Neural cell (in vitro differentiated cells): ENCODE measurements around the gene ONECUT3. TPM values are rescaled to one million over a fixed set of nuclear protein-coding genes. Genes with fewer than 3 reads are reported as not detected.

Source experiments
- H2AFZ ChIP-seq: fragments of 200-600, 300-800 bp; sonication (generic), shearing (Covaris generic); 2 replicates; pipeline ENCODE4 v1.6.0; 2014; ENCODE audit warnings: low read depth, mild to moderate bottlenecking, antibody characterized with exemption, low read length, moderate library complexity
- H3F3A ChIP-seq: fragments of 200-600 bp; shearing (Covaris generic); 2 replicates; pipeline ENCODE4 v1.6.1; 2016; ENCODE audit warnings: mild to moderate bottlenecking, moderate library complexity, mixed read lengths, antibody characterized with exemption, low read length; ENCODE audit not compliant: insufficient read depth, poor library complexity, severe bottlenecking
- H3K27ac ChIP-seq: fragments of 200-600, 300-800 bp; sonication (generic), shearing (Covaris generic); 2 replicates; pipeline ENCODE4 v1.5.1; 2014; ENCODE audit warnings: mild to moderate bottlenecking, low read length, moderate library complexity
- H3K27me3 ChIP-seq: fragments of 300-800, 200-600 bp; sonication (generic), shearing (Covaris generic); 2 replicates; pipeline ENCODE4 v1.6.0; 2014; ENCODE audit warnings: mild to moderate bottlenecking, low read depth, low read length, moderate library complexity; ENCODE audit not compliant: insufficient read depth
- H3K36me3 ChIP-seq: fragments of 300-800, 200-600 bp; sonication (generic), shearing (Covaris generic); 2 replicates; pipeline ENCODE4 v1.5.1; 2014; ENCODE audit warnings: mild to moderate bottlenecking, antibody characterized with exemption, low read length, moderate library complexity; ENCODE audit not compliant: insufficient read depth
- H3K4me2 ChIP-seq: fragments of 300-800, 200-600 bp; sonication (generic), shearing (Covaris generic); 2 replicates; pipeline ENCODE4 v1.6.0; 2014; ENCODE audit warnings: mild to moderate bottlenecking, low read length
- H3K4me3 ChIP-seq: fragments of 300-800, 200-600 bp; sonication (generic), shearing (Covaris generic); 2 replicates; pipeline ENCODE4 v1.5.1; 2014; ENCODE audit warnings: mild to moderate bottlenecking, low read length, moderate library complexity
- H3K79me2 ChIP-seq: fragments of 200-600 bp; shearing (Covaris generic); replicated peaks from 2 replicates; pipeline ENCODE4 v1.6.0; 2014; ENCODE audit warnings: mild to moderate bottlenecking, low read length, moderate library complexity; ENCODE audit not compliant: insufficient read depth
- H3K9ac ChIP-seq: fragments of 300-800, 200-600 bp; sonication (generic), shearing (Covaris generic); 2 replicates; pipeline ENCODE4 v1.6.1; 2016; ENCODE audit warnings: mild to moderate bottlenecking, low read length, mixed read lengths
- H3K9me2 ChIP-seq: fragments of 200-600 bp; shearing (Covaris generic); 2 replicates; pipeline ENCODE4 v1.6.1; 2016; ENCODE audit warnings: mild to moderate bottlenecking, low read length, mixed read lengths; ENCODE audit not compliant: insufficient read depth
- H3K9me3 ChIP-seq: fragments of 200-600, 300-800 bp; sonication (generic), shearing (Covaris generic); 2 replicates; pipeline ENCODE4 v1.6.1; 2016; ENCODE audit warnings: mild to moderate bottlenecking, mixed run types, low read length, moderate library complexity, mixed read lengths
- H4K20me1 ChIP-seq: fragments of 200-600 bp; shearing (Covaris generic); 2 replicates; pipeline ENCODE4 v1.6.1; 2016; ENCODE audit warnings: mild to moderate bottlenecking, mixed run types; ENCODE audit not compliant: insufficient read depth
- EP300 ChIP-seq: fragments of 450-650 bp; conservative IDR thresholded peaks from 2 replicates; pipeline ENCODE4 v1.6.1; 2014; ENCODE audit warnings: antibody characterized with exemption, mild to moderate bottlenecking, moderate library complexity; ENCODE audit not compliant: poor library complexity, severe bottlenecking
- EZH2 ChIP-seq: fragments of 200-600, 300-800 bp; shearing (Covaris generic), sonication (generic); IDR thresholded peaks from 2 replicates; pipeline ENCODE4 v1.6.1; 2014; ENCODE audit warnings: antibody characterized with exemption, low read length, borderline replicate concordance, mild to moderate bottlenecking; ENCODE audit not compliant: insufficient read depth, poor library complexity, severe bottlenecking
- MXI1 ChIP-seq: fragments of 450-650 bp; conservative IDR thresholded peaks from 2 replicates; pipeline ENCODE4 v1.6.1; 2014; ENCODE audit warnings: antibody characterized with exemption, mild to moderate bottlenecking; ENCODE audit not compliant: poor library complexity, severe bottlenecking
- POLR2AphosphoS5 ChIP-seq: IDR thresholded peaks from 2 replicates; pipeline ENCODE4 v1.6.1; 2012
- RAD21 ChIP-seq: fragments of 450-650 bp; conservative IDR thresholded peaks from 2 replicates; pipeline ENCODE4 v1.6.1; 2014; ENCODE audit warnings: antibody characterized with exemption, mild to moderate bottlenecking, moderate library complexity
- SMC3 ChIP-seq: fragments of 450-650 bp; conservative IDR thresholded peaks from 2 replicates; pipeline ENCODE4 v1.6.1; 2014; ENCODE audit warnings: antibody characterized with exemption, mild to moderate bottlenecking, moderate library complexity; ENCODE audit not compliant: poor library complexity
- TAF1 ChIP-seq: IDR thresholded peaks from 2 replicates; pipeline ENCODE4 v1.6.1; 2012; ENCODE audit warnings: low read depth
- polyA plus RNA-seq: library from polyadenylated mRNA; depleted of rRNA; stranded (reverse); fragments of >200 nt; gene quantifications from 2 replicates; pipeline ENCODE4 v1.2.3, GENCODE V29; 2014
- TF ChIP-seq, protein P1 (sequence below): fragments of 450-650 bp; IDR thresholded peaks from 2 replicates; pipeline ENCODE4 v1.5.1; 2014; ENCODE audit warnings: antibody characterized with exemption, mild to moderate bottlenecking, moderate library complexity; ENCODE audit not compliant: poor library complexity, severe bottlenecking
- TF ChIP-seq, protein P2 (sequence below): IDR thresholded peaks from 2 replicates; pipeline ENCODE4 v1.6.1; 2012; ENCODE audit warnings: borderline replicate concordance

The ONECUT3 gene
- polyA plus RNA-seq, 1 donor from 2014 or later = 0.45 TPM

DNA sequence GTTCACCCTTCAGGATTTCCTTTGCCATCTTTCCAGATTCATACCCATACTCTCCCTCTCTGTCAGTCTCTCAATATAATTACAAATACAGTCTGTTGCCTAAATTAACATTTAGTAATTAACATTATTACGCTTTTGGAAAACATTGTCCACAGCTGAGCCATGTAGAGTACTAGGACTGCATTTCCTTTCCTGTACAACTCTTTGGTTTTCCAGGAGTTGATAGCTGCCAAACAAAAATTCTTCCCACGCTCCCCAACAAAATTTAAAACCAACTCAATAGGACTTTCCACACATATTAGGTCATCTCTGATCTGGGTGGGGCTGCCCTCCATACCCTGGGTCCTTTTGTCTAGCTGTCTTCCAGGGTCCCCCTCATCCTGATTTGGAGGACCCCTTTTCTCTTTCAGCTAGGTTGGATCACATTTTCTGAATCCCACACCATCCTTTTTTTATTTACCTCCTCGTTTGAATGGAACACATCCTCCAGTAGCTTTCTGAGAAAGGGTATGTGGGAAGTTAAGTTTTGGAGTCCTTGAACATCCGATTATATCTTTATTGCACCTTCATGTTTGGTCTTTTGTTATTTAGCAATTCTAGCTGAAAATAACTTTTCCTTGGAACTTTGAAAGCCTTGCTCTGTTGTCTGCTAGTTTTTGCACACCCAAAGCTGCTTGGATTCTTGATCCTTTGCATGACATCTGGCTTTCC is 17.7 kb downstream of the ONECUT3 start:
- no peaks in the 10 kb centered on the region for H4K20me1 ChIP-seq
- H3K4me2 ChIP-seq = no peak overlapping the region
- no peaks in the 10 kb centered on the region for H3K79me2 ChIP-seq
- no peak overlapping the region for H3K4me3 ChIP-seq
- H3K9me3 ChIP-seq = peaks cover 22% of the 10 kb centered on the region
- H3F3A ChIP-seq = no peaks in the 10 kb centered on the region
- H3K27me3 ChIP-seq = peaks cover 93% of the 10 kb centered on the region
- H2AFZ ChIP-seq = no peak overlapping the region
- TF ChIP-seq POLR2AphosphoS5 (no peak), TAF1 (no peak), EP300 (no peak), SMC3 (no peak)
- no peaks in the 10 kb centered on the region for H3K36me3 ChIP-seq
- no peaks in the 10 kb centered on the region for H3K9me2 ChIP-seq
- no peak overlapping the region for H3K9ac ChIP-seq
- no peak overlapping the region for H3K27ac ChIP-seq

GRCh38 chr19:1773184-1773583 is 19.9 kb downstream of the ONECUT3 start:
- Histone ChIP-seq H3K27me3 (peaks cover 91% of the 10 kb centered on the region), H3K36me3 (no peaks in the 10 kb centered on the region), H2AFZ (no peak overlapping the region), H3K79me2 (no peaks in the 10 kb centered on the region), H3K9me3 (peaks cover 22% of the 10 kb centered on the region), H4K20me1 (no peaks in the 10 kb centered on the region), H3K27ac (no peak overlapping the region), H3F3A (no peaks in the 10 kb centered on the region), H3K4me3 (no peak overlapping the region), H3K9me2 (no peaks in the 10 kb centered on the region), H3K4me2 (no peak overlapping the region), H3K9ac (no peak overlapping the region)
- TF ChIP-seq, protein P1, sequence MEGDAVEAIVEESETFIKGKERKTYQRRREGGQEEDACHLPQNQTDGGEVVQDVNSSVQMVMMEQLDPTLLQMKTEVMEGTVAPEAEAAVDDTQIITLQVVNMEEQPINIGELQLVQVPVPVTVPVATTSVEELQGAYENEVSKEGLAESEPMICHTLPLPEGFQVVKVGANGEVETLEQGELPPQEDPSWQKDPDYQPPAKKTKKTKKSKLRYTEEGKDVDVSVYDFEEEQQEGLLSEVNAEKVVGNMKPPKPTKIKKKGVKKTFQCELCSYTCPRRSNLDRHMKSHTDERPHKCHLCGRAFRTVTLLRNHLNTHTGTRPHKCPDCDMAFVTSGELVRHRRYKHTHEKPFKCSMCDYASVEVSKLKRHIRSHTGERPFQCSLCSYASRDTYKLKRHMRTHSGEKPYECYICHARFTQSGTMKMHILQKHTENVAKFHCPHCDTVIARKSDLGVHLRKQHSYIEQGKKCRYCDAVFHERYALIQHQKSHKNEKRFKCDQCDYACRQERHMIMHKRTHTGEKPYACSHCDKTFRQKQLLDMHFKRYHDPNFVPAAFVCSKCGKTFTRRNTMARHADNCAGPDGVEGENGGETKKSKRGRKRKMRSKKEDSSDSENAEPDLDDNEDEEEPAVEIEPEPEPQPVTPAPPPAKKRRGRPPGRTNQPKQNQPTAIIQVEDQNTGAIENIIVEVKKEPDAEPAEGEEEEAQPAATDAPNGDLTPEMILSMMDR = no peak
- TF ChIP-seq EZH2 = no peak
- no peak for TF ChIP-seq RAD21
- no peak for TF ChIP-seq SMC3
- TF ChIP-seq, protein P2, sequence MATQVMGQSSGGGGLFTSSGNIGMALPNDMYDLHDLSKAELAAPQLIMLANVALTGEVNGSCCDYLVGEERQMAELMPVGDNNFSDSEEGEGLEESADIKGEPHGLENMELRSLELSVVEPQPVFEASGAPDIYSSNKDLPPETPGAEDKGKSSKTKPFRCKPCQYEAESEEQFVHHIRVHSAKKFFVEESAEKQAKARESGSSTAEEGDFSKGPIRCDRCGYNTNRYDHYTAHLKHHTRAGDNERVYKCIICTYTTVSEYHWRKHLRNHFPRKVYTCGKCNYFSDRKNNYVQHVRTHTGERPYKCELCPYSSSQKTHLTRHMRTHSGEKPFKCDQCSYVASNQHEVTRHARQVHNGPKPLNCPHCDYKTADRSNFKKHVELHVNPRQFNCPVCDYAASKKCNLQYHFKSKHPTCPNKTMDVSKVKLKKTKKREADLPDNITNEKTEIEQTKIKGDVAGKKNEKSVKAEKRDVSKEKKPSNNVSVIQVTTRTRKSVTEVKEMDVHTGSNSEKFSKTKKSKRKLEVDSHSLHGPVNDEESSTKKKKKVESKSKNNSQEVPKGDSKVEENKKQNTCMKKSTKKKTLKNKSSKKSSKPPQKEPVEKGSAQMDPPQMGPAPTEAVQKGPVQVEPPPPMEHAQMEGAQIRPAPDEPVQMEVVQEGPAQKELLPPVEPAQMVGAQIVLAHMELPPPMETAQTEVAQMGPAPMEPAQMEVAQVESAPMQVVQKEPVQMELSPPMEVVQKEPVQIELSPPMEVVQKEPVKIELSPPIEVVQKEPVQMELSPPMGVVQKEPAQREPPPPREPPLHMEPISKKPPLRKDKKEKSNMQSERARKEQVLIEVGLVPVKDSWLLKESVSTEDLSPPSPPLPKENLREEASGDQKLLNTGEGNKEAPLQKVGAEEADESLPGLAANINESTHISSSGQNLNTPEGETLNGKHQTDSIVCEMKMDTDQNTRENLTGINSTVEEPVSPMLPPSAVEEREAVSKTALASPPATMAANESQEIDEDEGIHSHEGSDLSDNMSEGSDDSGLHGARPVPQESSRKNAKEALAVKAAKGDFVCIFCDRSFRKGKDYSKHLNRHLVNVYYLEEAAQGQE = no peak
- TF ChIP-seq EP300 = no peak
- no peak for TF ChIP-seq TAF1
- TF ChIP-seq MXI1 = no peak
- TF ChIP-seq POLR2AphosphoS5 = no peak
